CD4-positive, alpha-beta T cell (primary cell): Measurements from ENCODE around the gene THPO. TPM values are rescaled to one million over a fixed set of nuclear protein-coding genes. Genes with fewer than 3 reads are reported as not detected.

Experiments
- ATAC-seq: fragments of 200-7000 bp; cut with Tn5 transposase; one replicate; pipeline ENCODE4 v1.10.0; 2022; ENCODE audit warnings: mild to moderate bottlenecking; ENCODE audit not compliant: poor library complexity
- CTCF ChIA-PET: fragments of 350-600 bp; sonication (Branson Sonifier 250); formaldehyde crosslinking; loops from one replicate; lab custom pipeline; 2021; ENCODE audit warnings: antibody characterized with exemption, inconsistent platforms; lab: Charles Lee
- POLR2A ChIA-PET: fragments of 350-600 bp; sonication (Branson Sonifier 250); formaldehyde crosslinking; loops from one replicate; lab custom pipeline; 2021; ENCODE audit warnings: antibody characterized with exemption, inconsistent platforms; lab: Charles Lee
- DNase-seq, 14 experiments: peaks; one replicate each; pipeline ENCODE4 v3.0.0-alpha.2; 2013 to 2020; ENCODE audit warnings: mixed read lengths in 2 of 14
- H3K27ac ChIP-seq, 2 donors: one replicate each; pipeline versions ENCODE4 v1.5.1 to v1.7.0; 2013; ENCODE audit warnings: low read length in 2 of 2, low read depth in 1 of 2, mild to moderate bottlenecking in 1 of 2
- H3K27me3 ChIP-seq, 2 experiments: 1 replicate in 1 of 2; 2 replicates in 1 of 2; pipeline versions ENCODE4 v1.6.1 to v1.7.0; 2013; ENCODE audit warnings: low read length in 2 of 2, control low read depth in 1 of 2, mild to moderate bottlenecking in 1 of 2, moderate library complexity in 1 of 2; ENCODE audit not compliant: insufficient read depth in 2 of 2, control insufficient read depth in 1 of 2
- H3K36me3 ChIP-seq: one replicate; pipeline ENCODE4 v1.6.1; 2013; ENCODE audit warnings: low read length, control low read depth; ENCODE audit not compliant: insufficient read depth
- H3K4me1 ChIP-seq: one replicate; pipeline ENCODE4 v1.6.1; 2013; ENCODE audit warnings: low read length, control low read depth; ENCODE audit not compliant: insufficient read depth
- H3K4me3 ChIP-seq: one replicate; pipeline ENCODE4 v1.5.1; 2013; ENCODE audit warnings: mild to moderate bottlenecking, low read length, moderate library complexity
- H3K9me3 ChIP-seq, 2 experiments: 1 replicate in 1 of 2; 2 replicates in 1 of 2; pipeline versions ENCODE4 v1.6.1 to v1.7.0; 2013; ENCODE audit warnings: low read length in 2 of 2, mild to moderate bottlenecking in 2 of 2, control low read depth in 1 of 2, moderate library complexity in 1 of 2; ENCODE audit not compliant: control insufficient read depth in 1 of 2, insufficient read depth in 1 of 2
- H3K27ac Mint-ChIP-seq: one replicate; pipeline ENCODE4 v1.8.0; 2020; ENCODE audit warnings: mixed read lengths
- H3K27me3 Mint-ChIP-seq: one replicate; pipeline ENCODE4 v1.8.0; 2021; ENCODE audit warnings: mixed read lengths
- H3K36me3 Mint-ChIP-seq: one replicate; pipeline ENCODE4 v1.8.0; 2021; ENCODE audit warnings: low read depth, mixed read lengths
- H3K4me1 Mint-ChIP-seq: one replicate; pipeline ENCODE4 v1.8.0; 2021; ENCODE audit warnings: low read depth, mixed read lengths
- H3K4me3 Mint-ChIP-seq: one replicate; pipeline ENCODE4 v1.8.0; 2020; ENCODE audit warnings: mild to moderate bottlenecking, mixed read lengths
- H3K9me3 Mint-ChIP-seq: one replicate; pipeline ENCODE4 v1.8.0; 2020; ENCODE audit warnings: mixed read lengths
- CTCF ChIP-seq: fragments of 200-600 bp; IDR thresholded peaks from one replicate; pipeline ENCODE4 v1.8.0; 2022; ENCODE audit warnings: antibody characterized with exemption, mild to moderate bottlenecking
- intact Hi-C, 2 experiments: fragments of 100-400 bp; cut with DNase I in 1 of 2; cut with micrococcal nuclease in 1 of 2; formaldehyde crosslinking; loops; one replicate each; pipeline versions ENCODE4 v1.15.1 to v1.9.0; 2023 to 2025; cut with DNase I, micrococcal nuclease
- total RNA-seq, 174 experiments: library from RNA in 2 of 174; stranded (reverse) in 2 of 174; gene quantifications; one replicate each; pipeline ENCODE4 v1.2.3 and lab custom pipeline; 2021 to 2026

The THPO gene
- total RNA-seq, 2 experiments from 2014 or later = not detected

GRCh38 chr3:184366619-184367289, 11.3 kb downstream of the THPO start:
- POLR2A ChIA-PET = interaction anchor here (1.2 kb wide), 1 partner anchor 51 kb away, joined by 4 read pairs; no protein-coding TSS in a partner anchor
- intact Hi-C loops = loop anchor here in 1 of 2 experiments (10.0 kb wide), 1 partner anchor 472 kb away; no protein-coding TSS in a partner anchor
- peaks cover 31% of the 10 kb centered on the region for H3K4me1 Mint-ChIP-seq
- TF ChIP-seq CTCF = no peak
- H3K4me3 Mint-ChIP-seq = no peak overlapping the region
- Histone ChIP-seq H3K27me3 (no peaks in the 10 kb centered on the region), H3K9me3 (no peaks in the 10 kb centered on the region), H3K4me3 (no peak overlapping the region), H3K36me3 (peaks cover 21% of the 10 kb centered on the region), H3K27ac (no peak overlapping the region), H3K4me1 (peaks cover 31% of the 10 kb centered on the region)
- H3K27ac Mint-ChIP-seq = no peak overlapping the region
- ATAC-seq (no peak), DNase-seq (no peak)
- CTCF ChIA-PET = no interaction called here
- H3K27me3 Mint-ChIP-seq = no peaks in the 10 kb centered on the region
- no peaks in the 10 kb centered on the region for H3K9me3 Mint-ChIP-seq
- H3K36me3 Mint-ChIP-seq = peaks cover 59% of the 10 kb centered on the region

GRCh38 chr3:184362668-184363546, 15.1 kb downstream of the THPO start:
- Histone ChIP-seq H3K4me3 (peak overlapping the region; percentile 94), H3K9me3 (no peaks in the 10 kb centered on the region), H3K27ac (peak overlapping the region; percentile 71 to 80), H3K36me3 (peaks cover 4% of the 10 kb centered on the region), H3K27me3 (no peaks in the 10 kb centered on the region), H3K4me1 (peaks cover 37% of the 10 kb centered on the region)
- Mint-ChIP-seq H3K9me3 (no peaks in the 10 kb centered on the region), H3K27ac (peak overlapping the region; percentile 97), H3K36me3 (peaks cover 47% of the 10 kb centered on the region), H3K27me3 (no peaks in the 10 kb centered on the region), H3K4me3 (peak overlapping the region; percentile 100), H3K4me1 (peaks cover 26% of the 10 kb centered on the region)
- intact Hi-C loops = loop anchor here in 1 of 2 experiments (2.0 to 10.0 kb wide), 4 partner anchors 64 to 468 kb away; partner anchors contain the start of genes ABCF3, ALG3, EEF1AKMT4 and PSMD2
- peak; percentile 48 for TF ChIP-seq CTCF
- POLR2A ChIA-PET = interaction anchor here (0.8 to 1.8 kb wide), 6 partner anchors 9 to 162 kb away, joined by 3 to 5 read pairs (median 3); no protein-coding TSS in a partner anchor
- ATAC-seq (peak; percentile 72), DNase-seq (peak; percentile 81 to 98 (median 90))
- CTCF ChIA-PET = interaction anchor here (0.7 to 2.6 kb wide), 3 partner anchors 9 to 151 kb away, joined by 3 to 8 read pairs (median 3); no protein-coding TSS in a partner anchor
